ENCODE results near the gene LINGO1. TPM values are rescaled to one million over a fixed set of nuclear protein-coding genes. Genes with fewer than 3 reads are reported as not detected.
A peak's percentile ranks its signal among the peaks of the same experiment; 100 is the strongest.

The LINGO1 gene
- total and polyA plus RNA-seq, 2 of the 8 experiments (the other 6 are each of a cell fraction or from before 2014, with no cell fraction given) = 57.1 to 114 TPM

DNA sequence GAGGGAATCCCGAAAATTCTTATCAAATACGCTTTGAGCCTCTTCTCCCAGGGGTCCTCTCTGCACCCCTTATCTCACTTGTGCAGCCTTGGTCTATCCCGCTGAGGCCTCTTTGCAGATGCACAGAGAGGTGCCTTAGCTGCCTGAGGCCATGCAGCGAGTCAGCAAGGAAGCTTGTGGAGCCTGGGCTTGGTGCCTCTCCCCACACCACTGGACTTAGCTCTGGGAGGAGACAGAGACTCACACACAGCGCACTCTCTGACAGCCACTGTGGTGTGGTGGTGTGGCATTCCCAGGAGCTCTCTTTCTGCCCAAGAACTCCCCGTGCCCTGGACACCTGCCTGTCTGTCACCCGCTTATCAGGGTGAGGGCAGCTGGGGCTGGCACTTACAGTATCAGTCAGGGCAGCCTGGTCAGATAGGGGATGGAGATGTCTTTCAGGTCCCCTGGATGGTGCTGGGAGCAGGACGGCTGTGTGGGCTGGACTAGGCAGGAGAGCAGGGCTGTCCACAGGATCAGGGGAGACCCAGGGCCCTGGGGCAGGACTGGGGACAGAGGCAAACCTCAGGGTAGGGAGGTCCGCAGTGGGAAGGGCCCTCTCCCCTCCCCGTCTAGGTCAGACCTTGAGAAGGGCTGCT, 10.2 kb upstream of the LINGO1 start:
- FAIRE-seq (no peak), DNase-seq (ENCODE audit: low read depth in 1 of 2, low spot score in 2 of 2) (no peak)
- Histone ChIP-seq H3K79me2 (ENCODE audit: control insufficient read depth in 1 of 2, insufficient read depth in 2 of 2, low read length in 2 of 2) (no peaks in the 10 kb centered on the region), H2AK5ac (ENCODE audit: low read depth, low read length) (no peak overlapping the region), H2AFZ (ENCODE audit: low read length) (no peak overlapping the region), H2BK120ac (replicated peaks; ENCODE audit: low read depth, low read length) (no peak overlapping the region), H2BK20ac (ENCODE audit: low read length) (peak overlapping the region; percentile 48; the same call in 1 of the 2 replicates), H3K9ac (replicated peaks in 1 of 4; ENCODE audit: extremely low read depth in 1 of 4, low read depth in 3 of 4, low read length in 3 of 4) (no peak overlapping the region; a peak in 1 of 7 replicates), H3K23ac (ENCODE audit: insufficient read length) (no peak overlapping the region), H4K20me1 (replicated peaks in 1 of 2; ENCODE audit: control insufficient read depth in 1 of 2, insufficient read depth in 2 of 2, low read length in 2 of 2) (no peaks in the 10 kb centered on the region), H3K23me2 (ENCODE audit: low read depth, low read length) (no peaks in the 10 kb centered on the region), H3K27me3 (replicated peaks in 1 of 4; ENCODE audit: control insufficient read depth in 3 of 4, extremely low read depth in 1 of 4, insufficient read depth in 3 of 4, low read length in 3 of 4) (no peaks in the 10 kb centered on the region; a peak in 1 of 7 replicates), H3K56ac (replicated peaks; ENCODE audit: insufficient read length, low read depth, low read length) (no peak overlapping the region), H3K14ac (ENCODE audit: insufficient read length) (no peak overlapping the region), H3K79me1 (ENCODE audit: low read depth, low read length) (no peaks in the 10 kb centered on the region), H2BK12ac (ENCODE audit: low read depth, low read length) (peak overlapping the region; percentile 68; the same call in 1 of the 2 replicates), H3K4me3 (ENCODE audit: extremely low read depth in 1 of 4, insufficient read depth in 2 of 4, low read depth in 3 of 4, low read length in 4 of 4) (no peak overlapping the region), H3K36me3 (ENCODE audit: control insufficient read depth in 2 of 4, insufficient read depth in 4 of 4, low read length in 3 of 4) (no peaks in the 10 kb centered on the region), H4K5ac (ENCODE audit: insufficient read length, low read depth, low read length) (no peak overlapping the region), H4K91ac (replicated peaks; ENCODE audit: insufficient read length, low read length) (peak overlapping the region; percentile 3), H3K27ac (ENCODE audit: low read depth, low read length) (no peak overlapping the region), H3K4me2 (ENCODE audit: insufficient read depth in 1 of 2, low read depth in 2 of 2, low read length in 2 of 2) (no peak overlapping the region), H2BK15ac (ENCODE audit: low read length) (no peak overlapping the region), H2BK5ac (ENCODE audit: low read depth, low read length) (peak overlapping the region; percentile 63; the same call in 1 of the 2 replicates), H4K8ac (ENCODE audit: extremely low read depth, insufficient read depth, low read length) (peak overlapping the region; percentile 62; the same call in 1 of the 2 replicates), H3K4ac (replicated peaks; ENCODE audit: insufficient read length, low read depth, low read length) (no peak overlapping the region), H3K9me3 (ENCODE audit: insufficient read depth in 2 of 2, low read depth in 1 of 2, low read length in 1 of 2) (no peaks in the 10 kb centered on the region), H3K18ac (ENCODE audit: extremely low read depth, low read length) (peak overlapping the region; percentile 71), H3K4me1 (replicated peaks in 1 of 4; ENCODE audit: control insufficient read depth in 3 of 4, insufficient read depth in 4 of 4, low read length in 3 of 4) (peaks cover 0 to 5% (median 2%) of the 10 kb centered on the region in 4 experiments; a peak in 3 of 7 replicates)
- ChIA-PET CTCF (ENCODE audit: partially characterized antibody) (interaction anchor here (0.7 to 18.0 kb wide), 23 partner anchors 7 to 228 kb away, joined by 3 to 361 read pairs (median 4); partner anchors contain the start of gene LINGO1), POLR2A (ENCODE audit: partially characterized antibody) (interaction anchor here (1.3 to 2.1 kb wide), 3 partner anchors 9 to 21 kb away, joined by 3 to 9 read pairs (median 3); no protein-coding TSS in a partner anchor)
- TF ChIP-seq, protein P1, sequence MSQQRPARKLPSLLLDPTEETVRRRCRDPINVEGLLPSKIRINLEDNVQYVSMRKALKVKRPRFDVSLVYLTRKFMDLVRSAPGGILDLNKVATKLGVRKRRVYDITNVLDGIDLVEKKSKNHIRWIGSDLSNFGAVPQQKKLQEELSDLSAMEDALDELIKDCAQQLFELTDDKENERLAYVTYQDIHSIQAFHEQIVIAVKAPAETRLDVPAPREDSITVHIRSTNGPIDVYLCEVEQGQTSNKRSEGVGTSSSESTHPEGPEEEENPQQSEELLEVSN (IDR thresholded peaks at IDR 0.05) = no peak
- TF ChIP-seq CBX8 (IDR thresholded peaks at IDR 0.05; ENCODE audit: borderline replicate concordance, low read depth, low read length) (no peak), EGR1 (IDR thresholded peaks at IDR 0.05; ENCODE audit: borderline replicate concordance, low read depth, low read length) (no peak)
- 78% methylated on average over 10 of the region's 10 CpGs; no CpG with 5 or more reads in 1 of the 2 experiments for WGBS, 2 experiments (ENCODE audit: extremely low coverage in 1 of 2, insufficient coverage in 1 of 2, insufficient read length in 1 of 2, insufficient replicate concordance in 2 of 2, low coverage in 1 of 2, low lambda C conversion rate in 2 of 2, missing lambda C conversion rate in 1 of 2)

Measured in H1 (cell line).